ENCODE measurements around the gene JMJD7.

JMJD7 gene

DNA sequence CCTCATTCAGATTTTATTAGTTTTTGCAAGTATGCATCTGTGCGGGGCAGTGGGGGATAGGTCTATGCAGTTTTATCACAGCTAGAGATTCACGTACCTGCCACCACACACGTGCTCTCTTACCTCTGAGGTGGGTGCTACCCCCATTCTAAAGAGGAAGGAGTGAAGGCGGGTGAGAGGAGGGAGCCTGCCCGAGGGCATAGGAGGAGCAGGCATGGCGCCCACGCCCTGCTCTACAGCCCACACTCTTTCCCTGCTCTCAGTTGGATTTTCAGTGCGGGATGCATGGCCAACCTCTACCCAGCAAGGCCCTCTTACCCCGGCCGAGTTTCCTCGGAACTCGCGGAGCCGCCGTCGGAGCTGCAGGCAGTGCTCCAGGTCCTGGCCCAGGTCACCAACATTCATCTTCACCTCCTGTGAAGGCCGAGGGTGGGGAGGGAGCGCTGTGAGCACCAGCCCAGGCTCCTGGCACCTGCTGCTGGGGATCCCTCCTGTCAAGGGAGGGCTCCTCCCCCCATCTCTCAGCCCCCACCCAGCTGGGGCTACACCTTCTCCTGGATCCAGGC, 37.7 kb downstream of the JMJD7 start:
- Mint-ChIP-seq H3K27me3 (no peaks in the 10 kb centered on the region), H3K4me1 (peaks cover 0 to 2% of the 10 kb centered on the region in 2 donors), H3K27ac (no peak overlapping the region), H3K9me3 (no peaks in the 10 kb centered on the region), H3K4me3 (no peak overlapping the region), H3K36me3 (no peaks in the 10 kb centered on the region)
- no peak for DNase-seq
- ATAC-seq (replicated peaks), result no peak

DNA sequence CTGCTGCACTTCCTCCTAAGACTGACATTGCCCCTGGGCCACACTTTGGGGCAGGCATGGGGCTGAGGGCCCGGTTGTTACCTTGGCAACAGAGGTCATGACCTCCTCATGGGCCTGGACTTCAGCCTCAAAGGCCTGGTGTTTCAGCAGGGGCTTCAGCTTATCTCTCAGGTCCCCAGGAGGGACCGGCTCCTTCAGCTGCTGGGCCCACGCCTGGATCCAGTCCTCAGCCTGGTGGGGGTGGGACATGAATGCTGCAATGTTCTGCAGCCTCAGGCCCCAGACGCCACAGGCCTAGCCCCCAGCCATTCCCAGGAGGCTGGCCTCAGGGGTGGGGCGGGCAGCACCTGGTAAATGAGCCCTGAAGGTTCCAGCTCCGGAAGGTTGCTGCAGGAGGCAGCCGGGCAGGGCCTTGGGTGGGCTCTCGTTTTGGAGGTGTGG, 38.4 kb downstream of the JMJD7 start:
- Mint-ChIP-seq H3K4me3 (no peak overlapping the region), H3K36me3 (no peaks in the 10 kb centered on the region), H3K27ac (no peak overlapping the region), H3K9me3 (no peaks in the 10 kb centered on the region), H3K4me1 (no peaks in the 10 kb centered on the region), H3K27me3 (no peaks in the 10 kb centered on the region)
- DNase-seq (no peak), ATAC-seq (replicated peaks) (no peak)

- ATAC-seq (replicated peaks) (no peak), DNase-seq (no peak)
- Mint-ChIP-seq H3K27me3 (no peaks in the 10 kb centered on the region), H3K4me1 (no peaks in the 10 kb centered on the region), H3K27ac (no peak overlapping the region), H3K4me3 (no peak overlapping the region), H3K36me3 (no peaks in the 10 kb centered on the region), H3K9me3 (no peaks in the 10 kb centered on the region)
Observed at GRCh38 chr15:41866872-41867579, 39.1 kb downstream of the JMJD7 start.

DNA sequence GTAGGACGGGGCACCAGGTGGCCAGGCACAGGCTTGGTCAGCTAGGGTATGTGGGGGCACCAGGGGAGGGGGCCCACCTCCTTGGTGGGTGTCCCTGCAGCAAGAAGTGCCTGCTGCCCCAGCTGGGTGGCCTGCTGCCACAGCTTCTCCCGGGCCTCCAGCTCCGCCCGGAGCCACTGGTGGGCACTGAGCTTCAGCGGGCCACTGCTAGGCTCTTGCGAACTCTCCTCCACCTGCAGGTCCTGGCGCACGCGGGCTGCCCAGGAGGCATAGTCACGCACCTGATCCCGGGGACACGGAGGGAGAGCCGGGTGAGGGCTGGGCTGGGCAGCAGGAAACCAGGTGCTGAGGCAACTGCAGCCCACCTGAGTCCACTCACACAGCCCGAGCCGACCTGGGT, 40.4 kb downstream of the JMJD7 start:
- no peaks in the 10 kb centered on the region for H3K9me3 Mint-ChIP-seq
- H3K27ac Mint-ChIP-seq, result no peak overlapping the region
- H3K4me1 Mint-ChIP-seq, result peaks cover 0 to 3% of the 10 kb centered on the region in 2 donors
- H3K4me3 Mint-ChIP-seq, result no peak overlapping the region
- H3K36me3 Mint-ChIP-seq, result no peaks in the 10 kb centered on the region
- no peak for ATAC-seq (replicated peaks)
- H3K27me3 Mint-ChIP-seq, result peaks cover 0 to 11% of the 10 kb centered on the region in 2 donors
- no peak for DNase-seq

- no peaks in the 10 kb centered on the region for H3K9me3 Mint-ChIP-seq
- peaks cover 0 to 3% of the 10 kb centered on the region in 2 donors for H3K4me1 Mint-ChIP-seq
- no peak overlapping the region for H3K27ac Mint-ChIP-seq
- H3K27me3 Mint-ChIP-seq, result peaks cover 0 to 14% of the 10 kb centered on the region in 2 donors
- ATAC-seq (replicated peaks), result no peak
- DNase-seq, result no peak
- no peak overlapping the region for H3K4me3 Mint-ChIP-seq
- no peaks in the 10 kb centered on the region for H3K36me3 Mint-ChIP-seq
Observed at GRCh38 chr15:41869770-41870688, 42.1 kb downstream of the JMJD7 start.

- Mint-ChIP-seq H3K4me3 (no peak overlapping the region), H3K9me3 (no peaks in the 10 kb centered on the region), H3K4me1 (peaks cover 3 to 4% of the 10 kb centered on the region in 2 donors), H3K27me3 (peaks cover 0 to 14% of the 10 kb centered on the region in 2 donors), H3K36me3 (no peaks in the 10 kb centered on the region), H3K27ac (no peak overlapping the region)
- DNase-seq, result no peak
- no peak for ATAC-seq (replicated peaks)
Observed at GRCh38 chr15:41870689-41871081, 42.8 kb downstream of the JMJD7 start.

DNA sequence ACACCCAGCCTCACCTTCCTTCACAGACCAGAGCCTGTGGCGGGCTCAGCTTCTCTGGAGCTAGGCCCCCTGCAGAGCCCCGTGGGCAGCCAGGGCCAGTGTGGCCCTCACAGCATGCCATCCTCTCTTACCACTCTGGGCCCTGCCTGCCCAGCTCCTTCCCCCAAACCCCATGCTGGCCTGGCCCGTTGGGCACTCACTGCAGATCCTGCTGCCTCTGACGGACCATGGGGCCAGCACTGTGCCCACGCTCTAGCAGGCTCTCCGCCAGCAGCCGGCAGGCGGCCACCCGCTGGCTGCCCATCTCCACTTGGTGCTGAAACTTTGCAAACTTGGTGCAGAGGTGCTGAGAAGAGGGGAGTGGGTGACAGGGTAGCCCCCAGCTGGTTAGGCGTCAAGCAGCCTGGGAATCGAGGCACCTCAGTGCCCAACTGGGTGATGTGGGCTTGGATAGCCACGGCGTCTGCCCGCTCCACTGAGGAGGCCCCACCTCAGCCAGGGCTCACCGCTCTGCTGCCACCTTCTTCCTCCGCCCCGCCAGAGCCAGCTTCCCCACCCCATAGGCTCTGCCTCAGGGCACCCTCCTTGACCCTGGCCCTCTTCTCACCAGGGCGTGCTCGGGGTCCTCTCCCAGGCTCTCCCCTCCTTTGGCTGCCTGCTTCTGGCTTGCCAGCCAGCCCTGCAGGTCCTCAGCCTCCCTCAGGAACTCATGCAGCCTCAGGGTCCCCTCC, 43.4 kb downstream of the JMJD7 start:
- H3K27me3 Mint-ChIP-seq, result peaks cover 5 to 14% of the 10 kb centered on the region in 2 donors
- H3K27ac Mint-ChIP-seq, result no peak overlapping the region
- no peak overlapping the region for H3K4me3 Mint-ChIP-seq

DNA sequence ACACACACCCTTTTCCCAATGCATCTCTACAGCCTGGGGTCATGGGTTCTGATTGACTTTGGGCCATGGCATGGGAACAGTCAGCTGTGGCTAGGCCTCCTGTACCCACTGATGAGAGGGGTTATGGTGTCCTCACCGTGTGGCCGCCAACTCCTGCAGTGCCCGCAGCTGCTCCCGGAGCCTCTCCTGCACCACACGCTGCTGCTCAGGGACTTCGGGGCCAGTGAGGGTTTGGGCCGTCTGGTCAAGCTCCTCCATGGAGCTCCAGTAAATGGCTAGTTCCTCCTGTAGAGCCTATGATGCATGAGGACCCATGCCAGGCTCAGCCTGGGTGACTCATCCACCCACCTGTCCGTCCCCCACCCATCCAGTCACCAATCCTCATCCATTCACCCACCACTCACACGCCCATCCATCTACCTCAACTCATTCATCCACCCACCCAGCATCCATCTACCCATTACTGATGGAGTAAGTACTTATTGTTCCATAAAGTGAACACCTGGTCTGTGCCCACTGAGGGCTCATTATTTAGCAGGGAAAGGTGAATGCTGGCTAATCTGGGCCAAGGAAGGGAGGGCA, 44.4 kb downstream of the JMJD7 start:
- Mint-ChIP-seq H3K9me3 (no peaks in the 10 kb centered on the region), H3K36me3 (no peaks in the 10 kb centered on the region), H3K27me3 (peaks cover 6 to 14% of the 10 kb centered on the region in 2 donors), H3K4me1 (peaks cover 7 to 11% of the 10 kb centered on the region in 2 donors), H3K27ac (no peak overlapping the region), H3K4me3 (no peak overlapping the region)
- DNase-seq (no peak), ATAC-seq (replicated peaks) (no peak)

More for the DNA sequence above, 43.4 kb downstream of the JMJD7 start:
- DNase-seq (no peak), ATAC-seq (replicated peaks) (no peak)
- Mint-ChIP-seq H3K4me1 (peaks cover 7 to 11% of the 10 kb centered on the region in 2 donors), H3K36me3 (no peaks in the 10 kb centered on the region), H3K9me3 (no peaks in the 10 kb centered on the region)

DNA sequence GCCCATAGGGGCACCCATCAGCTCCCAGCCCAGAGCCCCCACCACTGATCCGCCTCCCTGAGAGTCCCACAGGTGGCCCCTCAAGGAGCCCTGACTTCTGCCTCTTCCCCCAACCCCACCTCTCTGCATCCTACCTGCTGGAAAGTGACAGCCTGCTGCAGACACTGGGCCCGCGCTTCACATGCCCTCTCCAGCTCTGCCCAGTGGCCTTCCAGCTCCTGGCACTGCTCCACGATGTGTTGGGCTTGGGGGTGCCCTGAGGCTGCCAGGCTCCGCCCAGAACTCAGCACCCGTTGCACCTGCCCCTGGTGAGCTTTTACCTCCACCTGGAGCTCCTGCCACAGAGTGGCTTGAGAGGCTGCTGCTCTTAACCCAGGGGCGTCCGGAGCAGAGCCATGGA, 45.8 kb downstream of the JMJD7 start:
- no peaks in the 10 kb centered on the region for H3K36me3 Mint-ChIP-seq
- no peaks in the 10 kb centered on the region for H3K9me3 Mint-ChIP-seq
- H3K4me1 Mint-ChIP-seq, result peaks cover 8 to 11% of the 10 kb centered on the region in 2 donors
- peaks cover 6 to 14% of the 10 kb centered on the region in 2 donors for H3K27me3 Mint-ChIP-seq
- H3K27ac Mint-ChIP-seq, result no peak overlapping the region
- no peak overlapping the region for H3K4me3 Mint-ChIP-seq
- no peak for ATAC-seq (replicated peaks)
- DNase-seq, result no peak

- Mint-ChIP-seq H3K36me3 (no peaks in the 10 kb centered on the region), H3K27ac (no peak overlapping the region), H3K27me3 (peaks cover 16 to 20% of the 10 kb centered on the region in 2 donors), H3K4me3 (no peak overlapping the region), H3K9me3 (no peaks in the 10 kb centered on the region), H3K4me1 (peaks cover 10 to 11% of the 10 kb centered on the region in 2 donors)
- ATAC-seq (replicated peaks) (no peak), DNase-seq (no peak)
Observed at GRCh38 chr15:41874736-41875135, 46.8 kb downstream of the JMJD7 start.

GRCh38 chr15:41876007-41876406, 48.1 kb downstream of the JMJD7 start:
- H3K27ac Mint-ChIP-seq, result no peak overlapping the region
- no peaks in the 10 kb centered on the region for H3K9me3 Mint-ChIP-seq
- no peak overlapping the region for H3K4me3 Mint-ChIP-seq
- peaks cover 28 to 29% of the 10 kb centered on the region in 2 donors for H3K27me3 Mint-ChIP-seq
- ATAC-seq (replicated peaks) (peak; percentile 21 to 56), DNase-seq (no peak)
- H3K4me1 Mint-ChIP-seq, result peaks cover 10 to 13% of the 10 kb centered on the region in 2 donors
- no peaks in the 10 kb centered on the region for H3K36me3 Mint-ChIP-seq

- peaks cover 16 to 19% of the 10 kb centered on the region in 2 donors for H3K4me1 Mint-ChIP-seq
- no peak overlapping the region for H3K4me3 Mint-ChIP-seq
- no peak for ATAC-seq (replicated peaks)
Observed at GRCh38 chr15:41876689-41877088, 48.8 kb downstream of the JMJD7 start.

DNA sequence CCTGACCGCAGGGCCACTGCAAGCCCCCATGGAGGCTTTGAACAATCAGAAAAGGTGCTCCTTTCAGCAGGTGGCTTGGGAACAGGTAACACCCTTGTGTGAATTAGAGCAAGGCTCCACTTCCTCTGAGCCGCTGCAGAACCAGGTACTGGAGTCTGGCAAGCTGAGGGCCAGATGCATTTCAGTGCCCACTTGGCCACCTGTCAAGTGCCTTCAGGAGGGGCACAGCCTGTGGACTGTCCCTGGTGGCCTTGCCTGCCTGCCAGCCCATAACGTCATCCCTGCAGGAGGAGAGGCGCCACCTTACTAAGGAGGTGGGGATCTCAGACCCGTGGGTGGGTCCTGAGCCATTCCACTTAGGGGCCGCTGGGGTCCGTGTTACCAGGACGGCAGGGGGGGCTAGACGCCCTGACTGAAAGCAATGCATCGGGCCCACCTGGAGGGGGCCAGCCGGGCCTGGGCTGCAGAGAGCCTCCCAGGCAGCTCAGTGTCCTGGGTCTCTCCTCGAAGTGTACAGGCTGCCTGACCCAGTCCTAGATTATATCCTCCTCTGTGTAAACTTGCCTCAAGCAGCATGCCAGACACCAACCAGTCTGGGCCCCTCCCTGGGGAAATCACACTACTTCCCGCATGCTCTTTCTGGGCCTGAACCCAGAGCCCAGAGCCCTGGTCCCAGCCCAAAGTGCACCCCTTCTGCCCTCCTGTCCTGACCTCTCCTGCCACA, 49.9 kb downstream of the JMJD7 start:
- peaks cover 13 to 25% of the 10 kb centered on the region in 2 donors for H3K4me1 Mint-ChIP-seq
- ATAC-seq (replicated peaks) (no peak), DNase-seq (no peak)
- H3K9me3 Mint-ChIP-seq, result no peaks in the 10 kb centered on the region
- H3K36me3 Mint-ChIP-seq, result peaks cover 0 to 3% of the 10 kb centered on the region in 2 donors
- H3K4me3 Mint-ChIP-seq, result no peak overlapping the region
- H3K27me3 Mint-ChIP-seq, result peaks cover 33 to 41% of the 10 kb centered on the region in 2 donors
- H3K27ac Mint-ChIP-seq, result no peak overlapping the region

More at GRCh38 chr15:41876689-41877088, 48.8 kb downstream of the JMJD7 start:
- H3K36me3 Mint-ChIP-seq, result peaks cover 0 to 3% of the 10 kb centered on the region in 2 donors
- no peak overlapping the region for H3K27ac Mint-ChIP-seq
- H3K27me3 Mint-ChIP-seq, result peaks cover 34 to 35% of the 10 kb centered on the region in 2 donors
- no peaks in the 10 kb centered on the region for H3K9me3 Mint-ChIP-seq
- no peak for DNase-seq
